Stimulated activated CD4-positive, alpha-beta T cell treated with anti-CD3 and anti-CD28 coated beads, Interleukin-1b, Interleukin-23, amount 100 ng/mL, for 1 hour (primary cell): Measurements from ENCODE around the gene NSD2.

Experiments used
- DNase-seq, 2 donors: peaks; one replicate each; pipeline ENCODE4 v3.0.0-alpha.2; 2020; ENCODE audit warnings: low read depth in 2 of 2

NSD2 gene

DNA sequence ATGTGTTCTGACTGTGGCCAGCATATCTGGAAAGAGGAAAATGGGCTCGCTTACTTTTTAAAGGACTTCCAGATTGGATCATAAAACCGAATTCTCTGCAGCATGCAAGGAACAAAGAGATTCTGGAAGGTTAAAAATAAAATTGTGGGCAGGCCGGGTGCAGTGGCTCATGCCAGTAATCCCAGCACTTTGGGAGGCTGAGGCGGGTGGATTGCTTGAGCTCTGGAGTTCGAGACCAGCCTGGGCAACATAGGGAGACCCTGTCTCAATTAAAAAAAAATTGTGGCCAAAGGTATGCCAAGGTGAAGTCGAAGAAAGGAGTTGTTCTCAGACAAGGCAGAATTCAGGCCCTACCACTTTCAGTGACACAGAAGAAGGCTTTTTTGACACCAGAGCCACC lies 99.7 kb downstream of the NSD2 start:
- no peak for DNase-seq

DNA sequence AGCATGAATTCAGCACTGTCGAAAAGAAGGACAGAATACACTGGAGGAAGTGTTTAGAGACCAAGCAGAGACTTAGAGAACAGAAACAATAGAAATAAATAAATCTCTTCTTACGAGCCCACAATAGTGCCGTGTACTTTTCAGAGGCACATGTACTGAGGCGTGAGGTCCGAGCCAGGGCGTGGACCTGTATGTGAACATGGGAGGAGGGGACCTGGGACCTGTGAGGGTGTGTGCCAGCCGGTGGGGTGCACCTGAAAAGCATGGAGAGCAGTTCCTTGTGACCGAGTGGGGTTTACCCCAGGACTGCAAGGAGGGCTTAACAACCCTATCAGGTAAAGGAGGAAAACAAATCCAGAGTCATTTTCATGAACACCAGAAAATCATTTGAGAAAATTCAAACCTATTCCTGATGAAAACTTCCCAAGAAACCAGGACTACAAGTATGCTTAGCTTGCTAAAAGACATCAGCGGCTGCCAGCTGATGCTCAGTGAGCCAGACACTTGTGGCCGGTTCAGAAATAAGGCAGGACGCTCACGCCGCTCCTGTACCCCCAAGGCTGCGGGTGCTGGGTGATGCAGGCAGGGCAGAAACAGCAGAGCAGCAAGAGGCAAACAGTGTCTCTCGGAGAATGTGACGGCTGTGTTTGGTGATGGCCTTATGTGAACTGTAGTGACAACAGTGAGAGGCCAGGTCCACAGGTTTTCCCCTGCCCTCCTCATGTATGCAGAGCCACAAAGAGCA lies 100.4 kb downstream of the NSD2 start:
- no peak for DNase-seq

DNA sequence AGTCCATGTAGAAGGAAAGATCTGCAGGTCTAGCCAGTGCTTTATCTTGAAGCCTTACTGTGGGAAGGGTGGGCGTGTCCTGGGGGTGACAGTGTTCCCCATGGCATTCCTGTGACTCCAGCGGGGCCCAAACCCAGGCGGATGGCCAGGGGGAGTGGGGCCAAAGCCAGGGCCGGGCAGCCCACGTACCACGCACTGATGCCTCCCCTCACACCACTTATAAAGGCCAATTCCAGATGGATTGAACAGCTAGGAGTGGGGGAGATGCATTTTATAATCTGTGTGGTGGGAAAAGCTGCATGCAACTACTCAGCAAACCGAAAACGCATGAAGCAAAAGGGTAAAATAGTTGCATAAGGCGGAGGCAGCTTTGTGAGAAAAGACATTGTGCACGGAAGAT lies 101.2 kb downstream of the NSD2 start:
- no peak for DNase-seq

DNA sequence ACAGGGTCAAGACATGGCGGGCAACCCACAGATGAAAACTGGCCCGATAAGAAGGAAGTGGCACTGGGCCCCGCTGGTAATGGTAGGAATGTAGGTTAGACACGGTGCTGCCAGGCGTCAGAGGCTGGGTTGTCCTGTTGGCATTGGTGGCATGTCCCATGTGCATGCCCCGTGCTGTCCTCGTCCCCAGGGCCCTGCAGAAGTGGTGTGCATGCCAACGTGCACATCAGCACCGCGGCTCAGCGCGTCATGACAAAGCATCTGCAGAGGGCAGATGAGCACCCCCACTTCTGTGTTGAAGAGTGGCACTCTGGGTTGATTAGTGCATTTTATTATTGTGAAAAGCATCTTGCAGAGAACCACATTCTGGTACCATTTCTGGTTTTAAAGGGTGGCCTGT lies 102.0 kb downstream of the NSD2 start:
- DNase-seq = no peak

DNA sequence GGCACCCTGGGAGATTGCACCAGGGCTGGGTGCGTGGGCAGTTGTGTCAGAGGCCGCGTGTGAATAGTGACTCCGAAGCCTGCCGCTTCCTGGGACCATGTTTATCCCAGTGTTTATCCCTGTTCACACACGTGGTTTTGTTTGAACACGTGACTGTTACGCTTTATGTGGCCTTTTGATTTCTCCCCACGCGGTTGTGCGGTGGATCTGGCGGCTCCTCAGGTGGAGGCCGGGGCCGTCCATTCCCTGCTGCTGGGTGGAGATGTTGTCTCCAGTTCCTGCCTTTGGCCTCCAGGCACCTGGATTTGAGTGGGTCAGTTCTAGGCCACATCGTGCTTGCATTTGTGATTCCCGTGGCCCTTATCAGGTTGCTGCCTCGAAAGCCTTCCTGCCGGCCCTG lies 102.5 kb downstream of the NSD2 start:
- DNase-seq = no peak

DNA sequence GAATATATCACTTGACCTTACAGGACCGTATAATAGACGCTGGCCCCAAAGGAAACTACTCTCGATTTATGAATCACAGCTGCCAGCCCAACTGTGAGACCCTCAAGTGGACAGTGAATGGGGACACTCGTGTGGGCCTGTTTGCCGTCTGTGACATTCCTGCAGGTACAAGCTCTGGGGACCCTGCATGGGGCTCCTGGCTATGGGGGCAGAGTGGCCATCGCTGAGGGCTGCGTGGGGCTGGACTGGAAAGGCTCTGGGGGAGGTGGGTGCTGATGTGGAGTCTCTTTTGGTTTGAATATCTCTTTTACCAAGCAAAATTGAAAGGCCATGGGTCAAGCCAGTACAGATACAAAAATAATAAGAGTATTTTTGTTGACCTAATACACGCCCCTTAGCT lies 103.6 kb downstream of the NSD2 start:
- no peak for DNase-seq

DNA sequence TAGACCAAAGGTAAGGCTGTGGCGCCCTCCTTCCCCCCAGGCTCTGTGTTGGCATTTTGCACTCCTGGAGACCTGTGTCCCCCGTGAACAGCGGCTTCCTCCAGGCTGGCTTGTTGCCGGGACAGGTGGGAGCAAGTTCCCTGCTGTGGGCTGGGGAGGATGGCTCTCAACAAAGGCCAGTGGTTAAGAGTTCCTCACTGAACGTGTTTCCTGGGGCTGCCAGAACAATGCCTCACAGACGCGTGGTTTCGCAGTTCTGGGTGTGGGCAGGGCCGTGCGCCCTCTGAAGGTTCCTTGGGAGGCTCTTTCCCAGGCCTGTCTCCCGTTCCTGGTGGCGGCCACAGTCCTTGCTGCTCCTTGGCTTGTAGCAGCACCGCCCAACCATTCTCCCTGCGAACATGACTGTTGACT lies 104.2 kb downstream of the NSD2 start:
- DNase-seq = no peak

DNA sequence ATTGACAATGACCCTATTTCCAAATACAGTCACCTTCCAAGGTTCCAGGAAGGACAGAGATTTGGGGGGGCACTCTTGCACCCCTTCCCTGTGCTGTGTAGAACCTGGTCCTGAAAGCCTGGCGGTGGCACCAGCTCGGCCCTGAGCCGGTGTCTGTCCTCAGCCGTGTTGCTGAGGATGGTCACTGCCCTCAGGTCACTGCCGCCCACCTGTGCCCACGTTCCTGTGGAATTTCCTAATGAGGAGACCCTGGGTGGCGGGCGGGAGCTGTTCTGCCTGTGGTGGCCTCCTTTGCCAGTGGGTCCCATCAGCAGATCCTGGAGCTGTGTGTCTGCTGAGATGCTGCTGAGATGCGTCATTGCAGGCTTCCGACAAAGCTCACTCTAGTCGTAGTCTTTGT lies 104.7 kb downstream of the NSD2 start:
- DNase-seq = no peak

DNA sequence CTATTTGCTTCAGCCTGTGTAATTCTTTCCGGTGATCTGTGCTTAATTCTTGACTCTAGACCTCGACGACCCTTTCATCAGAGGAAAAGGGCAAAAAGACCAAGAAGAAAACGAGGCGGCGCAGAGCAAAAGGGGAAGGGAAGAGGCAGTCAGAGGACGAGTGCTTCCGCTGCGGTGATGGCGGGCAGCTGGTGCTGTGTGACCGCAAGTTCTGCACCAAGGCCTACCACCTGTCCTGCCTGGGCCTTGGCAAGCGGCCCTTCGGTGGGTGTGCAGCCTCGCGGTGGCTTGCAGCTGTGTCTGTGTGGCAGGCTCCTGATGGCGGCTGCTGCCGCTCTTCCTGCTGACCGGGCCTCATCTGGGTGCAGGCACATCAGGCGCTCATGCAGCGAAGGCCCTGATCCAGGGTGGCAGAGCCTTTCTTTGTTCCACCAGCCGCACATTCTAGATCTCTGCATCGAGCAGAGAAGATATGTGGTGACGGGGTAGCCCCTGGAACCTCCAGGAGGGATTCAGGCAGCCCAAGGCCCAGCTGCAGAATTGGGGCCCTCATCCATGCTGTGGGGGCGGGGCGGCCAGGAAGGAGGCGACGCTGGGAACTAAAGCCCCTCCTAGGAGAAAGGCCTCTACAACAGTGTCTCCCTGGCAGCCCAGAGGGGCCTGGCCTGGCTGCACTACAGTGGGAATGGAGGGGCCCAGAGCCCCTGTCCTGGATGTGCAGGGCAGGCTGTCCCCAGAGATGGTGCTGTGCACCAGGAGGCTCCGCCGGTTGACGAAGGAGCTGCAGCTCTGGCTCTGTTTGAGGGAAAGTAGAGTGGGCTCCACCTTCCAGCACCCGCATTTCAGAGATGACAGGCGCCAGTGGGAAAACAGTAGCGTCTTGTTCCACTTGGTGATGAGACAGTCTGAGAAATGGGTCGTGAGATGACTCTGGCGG lies 105.5 kb downstream of the NSD2 start:
- no peak for DNase-seq

DNA sequence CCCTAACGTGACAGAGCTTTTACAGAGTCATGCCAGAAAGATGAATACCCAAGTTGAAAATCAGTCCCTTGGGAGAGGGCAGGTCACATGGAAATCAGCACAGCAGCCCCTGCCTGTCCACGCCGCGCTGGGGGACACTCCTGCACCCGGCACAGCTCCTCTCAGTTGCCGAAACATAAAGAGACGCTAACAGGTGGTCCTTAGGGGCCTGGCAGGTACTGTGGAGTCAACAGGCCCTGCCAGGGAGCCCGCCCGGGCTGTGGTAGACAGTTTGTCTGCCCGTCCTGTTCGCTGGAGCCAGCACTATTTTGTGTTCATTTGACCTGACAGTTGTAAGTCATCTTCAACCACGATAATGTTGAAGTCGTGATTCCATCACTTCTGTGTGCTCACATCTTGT lies 107.0 kb downstream of the NSD2 start:
- DNase-seq = no peak

DNA sequence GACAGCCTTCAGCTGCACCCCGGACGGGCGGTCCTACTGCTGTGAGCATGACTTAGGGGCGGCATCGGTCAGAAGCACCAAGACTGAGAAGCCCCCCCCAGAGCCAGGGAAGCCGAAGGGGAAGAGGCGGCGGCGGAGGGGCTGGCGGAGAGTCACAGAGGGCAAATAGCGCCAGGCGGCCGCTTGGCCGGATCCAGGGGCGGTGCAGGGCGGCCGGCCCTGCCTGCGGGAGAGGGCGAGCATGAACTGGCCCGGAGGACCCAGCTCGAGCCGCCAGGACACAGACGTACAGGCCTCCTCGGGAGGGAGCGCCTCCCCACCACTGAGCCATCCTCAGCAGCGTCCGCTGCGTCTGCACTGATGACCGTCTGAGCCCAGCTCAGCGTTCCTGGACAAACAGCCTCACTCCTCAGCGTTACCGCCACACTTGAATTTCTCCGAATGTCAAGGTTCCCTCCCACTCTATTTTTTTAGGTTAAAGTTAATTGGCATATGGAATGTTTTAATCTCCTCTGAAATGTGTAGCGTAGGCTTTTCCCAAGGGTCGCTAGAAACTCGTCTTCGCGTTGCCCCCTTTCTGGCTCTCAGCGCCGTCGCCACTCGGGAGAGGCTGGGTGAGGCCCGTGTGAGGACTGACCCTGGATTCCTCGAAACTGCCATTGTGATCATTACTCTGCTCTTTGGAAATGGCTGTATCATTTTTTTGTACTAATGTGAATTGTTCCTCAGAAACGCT lies 107.7 kb downstream of the NSD2 start:
- no peak for DNase-seq

DNA sequence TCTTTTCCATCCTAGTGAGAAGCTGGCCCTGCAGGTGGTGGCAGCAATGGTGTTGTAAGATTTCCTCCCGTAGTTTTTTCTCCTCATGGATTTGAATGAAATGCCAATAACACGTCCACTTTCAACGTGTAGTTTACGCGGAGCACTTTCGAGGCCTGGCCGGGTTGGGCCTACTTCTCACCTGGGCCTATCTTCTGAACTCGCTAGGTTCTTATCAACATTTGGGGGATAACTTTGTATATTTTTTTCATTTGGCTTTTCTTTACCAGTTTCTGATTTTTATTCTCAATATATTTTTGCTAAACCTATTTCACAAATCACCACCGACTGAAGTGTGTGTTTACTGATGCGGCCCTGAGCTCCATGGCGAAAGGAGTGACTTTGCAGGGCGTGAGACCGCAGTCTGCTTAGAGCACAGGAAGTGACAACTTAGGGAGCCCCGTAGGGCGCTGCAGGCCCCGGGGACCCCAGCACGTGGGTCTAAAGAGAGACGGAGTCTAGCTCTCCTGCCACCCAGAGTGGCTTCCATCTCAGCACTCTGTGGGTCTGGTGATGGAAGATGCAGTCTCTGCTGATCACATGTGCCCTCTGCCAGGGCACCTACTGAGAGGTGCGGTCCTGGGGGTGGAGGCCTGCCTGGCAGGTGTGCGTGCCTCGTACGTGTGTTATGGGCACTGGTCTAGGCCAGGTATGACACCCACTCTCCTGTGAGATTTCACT lies 108.4 kb downstream of the NSD2 start:
- DNase-seq = no peak

DNA sequence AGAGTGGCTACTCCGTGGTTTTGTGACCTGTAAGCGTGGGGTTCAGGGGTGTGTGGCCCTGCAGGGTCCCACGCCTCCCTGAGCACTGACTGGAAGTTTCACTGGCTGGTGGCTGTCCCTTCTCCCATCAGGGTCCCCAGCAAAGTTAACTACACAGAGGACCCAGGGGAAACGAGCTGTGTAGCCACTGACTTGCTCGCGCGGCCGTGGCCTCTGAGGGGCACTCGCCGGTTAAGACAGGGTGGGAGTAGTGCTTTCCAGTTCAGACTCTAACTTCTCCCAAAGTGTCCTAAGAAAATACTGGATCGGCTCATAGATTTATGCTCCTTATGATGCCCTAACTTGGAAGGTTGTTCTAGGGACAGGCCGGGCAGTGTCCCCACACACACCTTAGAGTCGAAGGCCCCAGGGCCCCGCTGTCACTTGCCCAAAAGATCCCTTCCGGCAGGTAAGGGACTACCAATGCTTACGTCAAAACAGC lies 109.4 kb downstream of the NSD2 start:
- DNase-seq = no peak

DNA sequence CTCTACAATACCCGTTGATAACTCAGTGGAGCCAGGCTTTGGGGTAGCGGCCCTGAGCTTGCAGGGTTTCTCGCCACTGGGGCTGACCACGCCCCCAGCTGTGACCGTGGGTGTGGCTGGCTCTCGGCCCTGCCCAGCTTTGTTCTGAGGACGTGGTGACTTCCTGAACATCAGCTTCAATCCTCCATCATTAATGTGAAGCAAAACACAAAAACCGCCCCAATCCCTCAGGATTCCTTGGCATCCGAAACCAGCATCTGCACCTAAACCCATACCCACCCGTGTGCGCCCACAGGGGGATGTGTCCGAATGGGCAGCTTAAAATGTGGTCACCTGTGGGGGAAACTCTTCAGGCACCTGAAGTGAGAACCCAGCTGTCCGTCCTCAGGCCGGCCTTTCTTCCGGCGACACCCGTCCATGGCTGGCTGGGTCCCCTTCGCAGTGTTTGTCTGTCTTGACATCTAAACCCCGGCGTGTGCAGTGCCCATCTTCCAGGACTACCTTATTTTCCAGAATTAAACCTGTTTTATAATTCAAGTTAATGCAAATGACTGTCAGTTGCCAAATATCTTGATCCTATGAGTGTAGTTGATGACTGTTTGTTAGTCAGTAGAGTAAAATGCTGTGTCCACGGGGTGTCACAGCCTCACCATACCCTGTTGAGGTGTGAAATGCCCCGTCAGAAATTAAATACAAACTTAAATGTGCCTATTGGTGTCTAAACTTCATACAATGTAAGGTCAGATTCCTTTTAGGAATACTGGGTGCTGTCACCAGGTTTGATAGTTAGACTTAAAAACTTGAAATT lies 110.3 kb downstream of the NSD2 start:
- no peak for DNase-seq

DNA sequence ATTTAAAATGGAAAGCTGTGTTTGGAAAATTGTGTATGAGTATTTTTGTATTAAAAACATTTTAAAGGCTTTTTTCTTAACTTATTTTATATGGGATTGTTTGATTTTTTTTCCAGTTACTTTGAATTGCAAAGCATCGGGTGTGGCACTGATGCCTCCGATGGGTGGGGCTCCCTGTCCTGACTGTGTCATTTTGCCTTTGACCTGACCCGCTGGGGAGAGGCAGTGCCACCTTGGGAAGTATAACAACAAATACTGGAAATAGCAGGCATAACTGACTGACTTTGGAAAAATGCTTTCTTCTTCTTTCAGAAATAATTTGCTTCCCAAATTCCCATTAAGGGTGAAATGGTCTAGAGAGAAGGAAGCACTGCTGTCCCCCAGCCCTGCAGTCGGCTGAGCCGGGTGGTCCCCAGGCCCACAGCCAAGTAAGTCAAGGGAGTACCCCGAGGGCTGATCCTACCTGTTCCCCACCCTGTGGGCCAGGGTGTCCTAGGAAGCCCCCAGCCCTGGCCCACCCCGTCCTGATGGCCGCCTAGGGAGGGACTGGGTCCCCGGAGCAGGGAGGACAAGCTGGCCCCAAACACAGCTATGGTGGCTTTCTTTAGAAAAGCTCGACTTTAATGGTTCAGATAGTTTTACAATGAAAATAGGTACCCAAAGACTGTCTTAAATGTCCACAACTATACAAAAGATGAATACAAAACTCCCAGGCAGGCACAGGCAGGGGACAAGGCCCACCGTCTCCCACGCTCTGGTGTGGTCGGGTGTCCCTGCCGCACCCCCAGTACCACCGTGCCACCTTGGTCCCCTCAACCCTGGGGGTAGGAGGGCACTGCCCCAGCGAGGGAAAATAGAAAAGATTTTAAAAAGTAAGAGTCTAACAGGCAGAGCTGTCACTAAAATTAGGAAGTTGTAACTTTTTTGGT lies 111.2 kb downstream of the NSD2 start:
- DNase-seq = no peak

DNA sequence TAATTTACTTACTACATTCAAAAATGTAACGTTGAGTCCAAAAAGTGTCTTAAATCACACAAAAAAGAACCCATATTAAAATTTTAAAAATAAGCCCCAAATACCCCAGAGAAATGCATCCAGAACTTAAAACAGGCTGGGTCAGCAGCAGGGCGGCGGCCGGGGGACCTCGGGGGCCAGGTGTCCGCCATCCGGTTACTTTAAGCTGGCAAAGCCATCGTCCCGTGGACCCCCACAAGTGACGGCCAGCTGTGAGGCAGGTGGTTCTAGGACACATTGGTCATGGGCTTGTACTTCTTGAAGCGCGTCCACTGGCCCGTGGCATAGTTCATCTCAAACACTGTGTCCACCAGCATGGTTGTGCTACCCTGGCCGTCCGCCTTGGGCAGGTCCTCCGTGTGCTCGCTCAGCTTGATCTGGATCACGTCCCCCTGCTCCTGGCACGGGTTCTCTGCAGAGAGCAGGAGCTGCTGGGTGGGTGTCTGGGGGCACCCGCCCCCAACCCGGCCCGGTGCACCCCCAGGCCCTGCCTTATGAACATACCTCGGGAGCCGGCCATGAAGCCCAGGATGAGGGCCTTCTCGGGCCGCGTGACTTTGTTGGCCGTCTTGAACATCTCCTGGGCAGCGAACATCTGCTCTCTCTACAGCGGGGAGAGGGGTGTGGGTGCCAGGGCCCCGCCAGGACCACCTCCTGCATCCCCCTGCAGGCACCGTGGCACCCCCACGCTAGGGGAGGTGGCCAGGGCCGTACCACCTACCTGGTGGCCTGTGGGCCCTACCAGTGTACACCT lies 112.1 kb downstream of the NSD2 start:
- no peak for DNase-seq

DNA sequence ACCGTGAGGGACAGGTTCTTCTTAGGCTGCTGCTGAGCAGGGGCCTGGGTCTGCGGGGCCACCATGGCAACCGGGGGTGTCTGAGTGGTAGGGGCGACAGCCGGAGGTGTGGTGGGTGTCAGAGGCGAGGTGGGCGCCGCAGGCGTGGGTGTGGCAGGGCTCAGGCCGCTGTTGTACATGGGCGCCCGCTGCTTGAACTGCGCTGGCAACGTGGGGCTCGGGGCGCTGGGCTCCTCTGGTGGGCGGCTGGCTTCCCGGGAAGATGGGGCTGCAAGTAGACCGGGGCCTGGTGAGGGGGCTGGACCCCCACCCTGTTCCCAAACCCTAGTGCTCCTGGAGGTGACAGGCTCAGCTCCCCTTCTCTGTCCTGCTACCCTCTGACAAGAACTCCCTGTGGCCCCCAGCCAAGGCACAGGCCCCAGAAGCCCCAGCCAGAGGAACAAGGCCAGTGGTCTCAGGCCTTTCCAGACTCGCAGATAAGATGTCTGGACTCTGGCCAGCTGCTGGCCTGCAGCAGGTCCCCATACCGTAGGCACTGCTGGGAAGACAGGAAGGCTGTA lies 112.7 kb downstream of the NSD2 start:
- DNase-seq = no peak

DNA sequence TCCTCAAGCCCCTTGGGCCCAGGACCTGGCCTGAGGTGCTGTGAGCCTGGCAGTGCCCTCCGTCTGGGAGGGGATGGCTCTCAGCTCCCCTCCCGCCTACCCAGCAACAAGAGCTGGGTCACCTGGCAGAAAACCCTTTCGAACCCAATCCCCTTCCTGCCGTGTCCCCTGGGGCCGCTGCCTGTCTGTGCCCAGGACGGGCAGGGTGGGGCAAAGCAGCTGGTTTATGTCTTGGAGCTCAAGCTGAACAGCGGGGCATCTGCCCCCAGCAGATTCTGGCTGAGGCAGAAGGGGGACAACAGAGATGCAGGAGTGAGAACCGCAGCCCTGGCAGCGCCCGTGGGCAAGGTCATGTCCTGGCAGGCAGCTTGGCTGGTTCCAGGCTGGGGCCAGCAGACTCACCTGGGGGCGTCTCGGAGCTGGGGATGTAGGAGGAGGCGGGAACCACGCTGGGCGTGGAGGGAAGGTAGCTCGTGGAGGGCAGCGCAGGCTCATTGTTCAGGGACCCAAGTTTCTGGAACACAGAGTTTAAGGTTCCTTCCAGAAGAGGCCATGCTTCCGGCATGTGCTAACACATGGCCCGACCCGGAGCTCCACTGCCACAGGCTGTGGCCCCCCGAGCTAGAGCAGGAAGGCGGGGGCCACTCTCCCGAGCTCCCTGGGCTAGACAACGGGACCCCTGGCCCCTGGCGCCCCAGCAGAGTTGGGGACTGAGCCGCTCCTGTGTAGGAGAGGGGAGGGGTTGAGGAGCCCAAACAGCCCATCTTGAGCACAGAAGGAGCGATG lies 113.4 kb downstream of the NSD2 start:
- DNase-seq = no peak
